Spleen (tissue), 11 donors: ENCODE measurements around the gene PARVG. TPM values are rescaled to one million over a fixed set of nuclear protein-coding genes. Genes with fewer than 3 reads are reported as not detected.

ENCODE experiments used
- DNase-seq: peaks from one replicate; pipeline ENCODE4 v3.0.0-alpha.2; 2020
- H3K27ac ChIP-seq, 8 donors: fragments of 200-600 bp; sonication (generic) in 7 of 8; 1 replicate in 4 of 8; 2 replicates in 4 of 8; pipeline versions ENCODE4 v1.5.0 to v1.8.0; 2016 to 2021; ENCODE audit warnings: inconsistent platforms in 4 of 8, mild to moderate bottlenecking in 4 of 8, moderate library complexity in 1 of 8
- H3K27me3 ChIP-seq, 7 donors: fragments of 200-600 bp; sonication (generic) in 6 of 7; replicated peaks in 1 of 7; 1 replicate in 4 of 7; 2 replicates in 3 of 7; pipeline versions ENCODE4 v1.5.0 to v1.8.0; 2016 to 2021; ENCODE audit warnings: inconsistent platforms in 3 of 7, mild to moderate bottlenecking in 1 of 7
- H3K36me3 ChIP-seq, 6 donors: fragments of 200-600 bp; sonication (generic) in 5 of 6; 1 replicate in 4 of 6; 2 replicates in 2 of 6; pipeline versions ENCODE4 v1.5.0 to v1.8.0; 2016 to 2021; ENCODE audit warnings: inconsistent platforms in 2 of 6
- H3K4me1 ChIP-seq, 6 donors: fragments of 200-600 bp; sonication (generic) in 5 of 6; 1 replicate in 3 of 6; 2 replicates in 3 of 6; pipeline versions ENCODE4 v1.5.0 to v1.8.0; 2016 to 2021; ENCODE audit warnings: inconsistent platforms in 3 of 6
- H3K4me3 ChIP-seq, 8 donors: fragments of 200-600 bp; sonication (generic) in 7 of 8; 1 replicate in 4 of 8; 2 replicates in 4 of 8; pipeline versions ENCODE4 v1.5.0 to v1.8.0; 2016 to 2021; ENCODE audit warnings: inconsistent platforms in 4 of 8, mild to moderate bottlenecking in 4 of 8, moderate library complexity in 2 of 8
- H3K9me3 ChIP-seq, 8 donors: fragments of 200-600 bp; sonication (generic) in 7 of 8; 1 replicate in 4 of 8; 2 replicates in 4 of 8; pipeline versions ENCODE4 v1.5.0 to v1.8.0; 2016 to 2021; ENCODE audit warnings: inconsistent platforms in 4 of 8
- POLR2A ChIP-seq, 3 donors: fragments of 450-650 bp; IDR thresholded peaks; one replicate each; pipeline ENCODE4 v1.5.1; 2017; ENCODE audit warnings: antibody characterized with exemption in 3 of 3, mild to moderate bottlenecking in 1 of 3
- POLR2AphosphoS5 ChIP-seq, 3 donors: sonication (generic); formaldehyde crosslinking; IDR thresholded peaks; one replicate each; pipeline ENCODE4 v1.5.1; 2017; ENCODE audit warnings: antibody characterized with exemption in 3 of 3
- WGBS, 5 donors: extraction: QIAGEN DNeasy Blood & Tissue Kit in 3 of 5; methylation state at CpG; one replicate each; pipeline versions ENCODE4 v1.1.5 to v1.1.7; 2013 to 2018; 5-methylcytosine and 5-hydroxymethylcytosine counted together
- intact Hi-C: fragments of 100-400 bp; cut with DNase I; formaldehyde crosslinking; loops from one replicate; pipeline ENCODE4 v1.15.0; 2023; ENCODE audit warnings: low total_unique reads
- polyA plus RNA-seq, 3 donors: library from polyadenylated mRNA; stranded (reverse); fragments of 200-250 nt; gene quantifications; one replicate each; pipeline ENCODE4 v1.2.1, GENCODE V29; 2013
- total RNA-seq, 7 donors: library from RNA; depleted of rRNA in 3 of 7; stranded (reverse); fragments of >200 nt in 3 of 7; fragmentation: NEBNext Ultra II Directional in 4 of 7; extraction: Animal tissue kit (Norgen Biotek cat#: 25700) in 4 of 7; gene quantifications; one replicate each; pipeline versions ENCODE4 v1.1.0 to v1.2.1, GENCODE V29; 2016 to 2021
- TF ChIP-seq, protein P1 (sequence below), 11 experiments: fragments of 200-600 bp in 7 of 11; fragments of 450-650 bp in 4 of 11; sonication (generic) in 4 of 11; IDR thresholded peaks in 8 of 11; conservative IDR thresholded peaks in 3 of 11; 1 replicate in 7 of 11; 2 replicates in 4 of 11; pipeline versions ENCODE4 v1.4.0 to v1.8.0; 2016 to 2021; ENCODE audit warnings: antibody characterized with exemption in 11 of 11, inconsistent platforms in 4 of 11, mild to moderate bottlenecking in 1 of 11
- donor health status: healthy with polysubstance abuse.
- donor health status: DM: no; HTN: no; CAD: no; lungs with moderate emphysema.
- donor health status: DM: no; HTN: no; CAD: no.
- donor health status: Bipolar disorder and iron deficiency.
- donor health status: healthy.
- donor health status: DM: no; HTN: no; CAD: no.
- donor health status: DM: yes; HTN: yes; CAD: no.

PARVG gene
- total and polyA plus RNA-seq, 10 donors = 118 to 226 (median 159) TPM

DNA sequence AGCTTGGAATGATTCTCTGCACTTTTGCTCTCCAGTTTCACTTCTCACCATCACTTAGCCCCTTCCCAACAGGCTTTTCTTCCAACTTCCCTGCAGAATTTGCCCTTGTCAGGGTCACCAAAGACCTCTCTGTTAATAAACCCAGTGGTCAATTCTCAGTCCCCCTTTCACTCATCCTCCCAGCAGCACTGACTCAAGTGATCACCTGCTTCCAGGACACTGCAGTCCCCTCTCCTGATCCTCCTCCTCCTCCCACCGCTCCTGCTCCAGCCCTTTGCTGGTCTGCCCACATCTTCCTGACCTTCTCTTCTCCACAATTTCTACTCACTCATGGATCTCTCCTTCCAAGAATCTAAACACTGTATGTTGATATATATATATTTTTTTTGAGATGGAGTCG, 74.1 kb downstream of the PARVG start:
- H3K27me3 ChIP-seq = peaks cover 0 to 24% (median 0%) of the 10 kb centered on the region in 7 donors
- no peak overlapping the region for H3K4me3 ChIP-seq
- DNase-seq = no peak
- 66 to 96% (median 86%) methylated on average over 2 of the region's 2 CpGs for WGBS, 5 donors
- intact Hi-C loops = no loop called here
- TF ChIP-seq POLR2A (IDR thresholded peaks at IDR 0.05) (no peak), POLR2AphosphoS5 (IDR thresholded peaks at IDR 0.05) (no peak)
- TF ChIP-seq, protein P1, sequence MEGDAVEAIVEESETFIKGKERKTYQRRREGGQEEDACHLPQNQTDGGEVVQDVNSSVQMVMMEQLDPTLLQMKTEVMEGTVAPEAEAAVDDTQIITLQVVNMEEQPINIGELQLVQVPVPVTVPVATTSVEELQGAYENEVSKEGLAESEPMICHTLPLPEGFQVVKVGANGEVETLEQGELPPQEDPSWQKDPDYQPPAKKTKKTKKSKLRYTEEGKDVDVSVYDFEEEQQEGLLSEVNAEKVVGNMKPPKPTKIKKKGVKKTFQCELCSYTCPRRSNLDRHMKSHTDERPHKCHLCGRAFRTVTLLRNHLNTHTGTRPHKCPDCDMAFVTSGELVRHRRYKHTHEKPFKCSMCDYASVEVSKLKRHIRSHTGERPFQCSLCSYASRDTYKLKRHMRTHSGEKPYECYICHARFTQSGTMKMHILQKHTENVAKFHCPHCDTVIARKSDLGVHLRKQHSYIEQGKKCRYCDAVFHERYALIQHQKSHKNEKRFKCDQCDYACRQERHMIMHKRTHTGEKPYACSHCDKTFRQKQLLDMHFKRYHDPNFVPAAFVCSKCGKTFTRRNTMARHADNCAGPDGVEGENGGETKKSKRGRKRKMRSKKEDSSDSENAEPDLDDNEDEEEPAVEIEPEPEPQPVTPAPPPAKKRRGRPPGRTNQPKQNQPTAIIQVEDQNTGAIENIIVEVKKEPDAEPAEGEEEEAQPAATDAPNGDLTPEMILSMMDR (IDR thresholded peaks at IDR 0.05 in 8 of 11, conservative IDR thresholded peaks at IDR 0.05 in 3 of 11) = no peak
- H3K4me1 ChIP-seq = no peaks in the 10 kb centered on the region
- H3K27ac ChIP-seq = no peak overlapping the region
- H3K9me3 ChIP-seq = peaks cover 0 to 12% (median 11%) of the 10 kb centered on the region in 8 donors
- no peaks in the 10 kb centered on the region for H3K36me3 ChIP-seq

DNA sequence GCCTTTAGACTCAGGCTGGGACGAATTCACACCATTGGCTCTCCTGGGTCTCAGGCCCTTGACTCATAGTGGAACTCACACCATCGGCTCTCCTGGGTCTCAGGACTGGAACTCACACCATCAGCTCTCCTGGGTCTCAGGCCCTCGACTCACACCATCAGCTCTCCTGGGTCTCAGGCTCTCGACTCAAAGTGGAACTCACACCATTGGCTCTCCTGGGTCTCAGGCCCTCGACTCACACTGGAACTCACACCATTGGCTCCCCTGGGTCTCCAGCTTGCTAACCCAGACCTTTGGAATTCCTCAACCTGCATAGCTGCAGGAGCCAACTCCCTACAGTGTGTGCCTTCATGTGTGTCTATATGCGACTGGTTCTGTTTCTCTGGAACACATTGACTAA, 75.4 kb downstream of the PARVG start:
- Histone ChIP-seq H3K27ac (no peak overlapping the region), H3K27me3 (peaks cover 0 to 24% (median 0%) of the 10 kb centered on the region in 7 donors), H3K36me3 (no peaks in the 10 kb centered on the region), H3K4me3 (no peak overlapping the region), H3K4me1 (no peaks in the 10 kb centered on the region), H3K9me3 (no peaks in the 10 kb centered on the region)
- WGBS, 5 donors = 65 to 82% (median 78%) methylated on average over 6 of the region's 6 CpGs
- TF ChIP-seq POLR2A (IDR thresholded peaks at IDR 0.05) (no peak), POLR2AphosphoS5 (IDR thresholded peaks at IDR 0.05) (no peak)
- TF ChIP-seq, protein P1 (IDR thresholded peaks at IDR 0.05 in 8 of 11, conservative IDR thresholded peaks at IDR 0.05 in 3 of 11) = no peak
- intact Hi-C loops = no loop called here
- DNase-seq = no peak

DNA sequence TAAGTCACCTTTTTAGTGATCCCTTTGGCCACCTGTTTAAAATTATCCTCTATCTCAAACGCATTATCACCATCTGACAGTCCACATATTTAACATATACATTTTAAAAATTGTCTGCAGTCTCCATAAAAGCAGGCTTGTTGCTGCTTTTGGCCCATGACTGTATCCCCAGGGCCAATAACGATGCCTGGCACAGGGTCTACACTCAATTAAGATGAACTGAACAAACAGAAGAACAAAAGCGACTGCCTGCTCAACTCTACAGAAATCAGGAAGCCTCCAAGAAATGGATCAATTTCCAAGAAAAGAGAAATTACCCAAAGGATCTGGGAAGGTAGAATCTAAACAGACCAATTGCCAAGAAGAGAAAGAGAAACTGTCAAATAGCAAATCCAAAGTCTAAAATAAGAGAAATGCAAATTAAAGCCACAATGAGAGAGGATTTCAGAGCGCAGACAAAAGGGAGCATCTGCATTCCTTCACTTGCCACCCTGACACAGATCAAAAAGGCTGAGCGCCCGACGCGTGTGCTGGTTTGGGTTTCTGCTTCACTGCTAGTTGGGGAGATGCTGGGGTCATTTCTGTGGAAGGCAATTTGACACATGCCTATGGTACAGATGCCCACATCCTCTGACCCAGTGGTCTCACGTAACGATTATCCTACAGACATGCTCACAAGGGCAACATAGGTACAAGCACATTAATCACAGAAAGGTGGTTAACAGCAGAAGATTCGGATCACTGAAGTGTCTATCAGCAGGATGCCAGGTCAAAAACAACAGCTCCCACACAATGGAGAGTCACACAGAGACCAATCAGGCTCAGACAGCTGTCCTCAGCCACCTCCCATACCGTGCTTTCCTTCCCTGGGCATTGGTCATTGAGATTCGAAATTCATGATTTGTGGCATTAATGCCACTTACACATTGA, 76.1 kb downstream of the PARVG start:
- Histone ChIP-seq H3K9me3 (no peaks in the 10 kb centered on the region), H3K27ac (no peak overlapping the region), H3K4me1 (no peaks in the 10 kb centered on the region), H3K36me3 (no peaks in the 10 kb centered on the region), H3K4me3 (no peak overlapping the region), H3K27me3 (peaks cover 0 to 24% (median 0%) of the 10 kb centered on the region in 7 donors)
- intact Hi-C loops = no loop called here
- no peak for TF ChIP-seq POLR2A (IDR thresholded peaks at IDR 0.05)
- TF ChIP-seq, protein P1 (IDR thresholded peaks at IDR 0.05 in 8 of 11, conservative IDR thresholded peaks at IDR 0.05 in 3 of 11) = no peak
- no peak for TF ChIP-seq POLR2AphosphoS5 (IDR thresholded peaks at IDR 0.05)
- WGBS, 5 donors = 64 to 74% (median 67%) methylated on average over 13 of the region's 13 CpGs
- DNase-seq = no peak

Other genes with a start within 250 kb of the PARVG start
- 10 to 100 TPM; 25.1 to 35.5 (median 32.0) TPM for gene SAMM50, start 225.5 kb upstream of the PARVG start, total RNA-seq
- gene SAMM50, start 225.5 kb upstream of the PARVG start, polyA plus RNA-seq = 10 to 100 TPM; 17.8 to 23.7 (median 23.6) TPM
- 10 to 100 TPM; 32.5 to 61.9 (median 57.1) TPM for gene PARVB, start 156.6 kb upstream of the PARVG start, total RNA-seq
- gene PARVB, start 156.6 kb upstream of the PARVG start, polyA plus RNA-seq = 10 to 100 TPM; 24.0 to 40.5 (median 37.7) TPM
- under 1 TPM; 0.11 to 0.47 (median 0.26) TPM for gene SHISAL1, start 132.0 kb downstream of the PARVG start, total RNA-seq
- gene SHISAL1, start 132.0 kb downstream of the PARVG start, polyA plus RNA-seq = under 1 TPM; 0.10 to 0.35 (median 0.15) TPM